HepG2 (cell line): ENCODE data around the gene OSBPL8. TPM values are rescaled to one million over a fixed set of nuclear protein-coding genes. Genes with fewer than 3 reads are reported as not detected.
A peak's percentile ranks its signal among the peaks of the same experiment; 100 is the strongest.

Source experiments
- CTCF ChIP-seq: sonication (generic); formaldehyde crosslinking; IDR thresholded peaks from 2 replicates; pipeline ENCODE4 v1.5.0; 2020; ENCODE audit warnings: mild to moderate bottlenecking, missing genetic modification reagents, moderate library complexity
- FOXO1 ChIP-seq: sonication (generic); formaldehyde crosslinking; IDR thresholded peaks from 2 replicates; pipeline ENCODE4 v1.4.0; 2020; ENCODE audit warnings: missing genetic modification reagents
- HNF4A ChIP-seq: sonication (generic); formaldehyde crosslinking; IDR thresholded peaks from 2 replicates; pipeline ENCODE4 v1.4.0; 2020; ENCODE audit warnings: missing genetic modification reagents
- JUND ChIP-seq: sonication (generic); formaldehyde crosslinking; IDR thresholded peaks from 2 replicates; pipeline ENCODE4 v1.8.0; 2022; ENCODE audit warnings: mild to moderate bottlenecking, missing genetic modification reagents
- NR3C1 ChIP-seq: sonication (generic); formaldehyde crosslinking; IDR thresholded peaks from 2 replicates; pipeline ENCODE4 v1.4.0; 2020; ENCODE audit warnings: missing genetic modification reagents
- ZFP62 ChIP-seq: sonication (generic); formaldehyde crosslinking; IDR thresholded peaks from 2 replicates; pipeline ENCODE4 v1.4.0; 2020; ENCODE audit warnings: missing genetic modification reagents
- ZKSCAN1 ChIP-seq: fragments of 150-350 bp; IDR thresholded peaks from 2 replicates; pipeline ENCODE4 v1.6.1; 2014; ENCODE audit warnings: low read length
- ZNF281 ChIP-seq: sonication (generic); formaldehyde crosslinking; IDR thresholded peaks from 2 replicates; pipeline ENCODE4 v1.4.0; 2020; ENCODE audit warnings: missing genetic modification reagents, borderline replicate concordance
- ZNF879 ChIP-seq: sonication (generic); formaldehyde crosslinking; IDR thresholded peaks from 2 replicates; pipeline ENCODE4 v1.8.1; 2023; ENCODE audit warnings: missing genetic modification reagents
- polyA plus RNA-seq, 8 experiments: library from polyadenylated mRNA; depleted of rRNA in 3 of 8; stranded (reverse) in 7 of 8; unstranded in 1 of 8; fragments of >200 nt; fragmentation: Illumina TruSeq in 4 of 8; extraction: Trizol in 4 of 8; gene quantifications; 2 replicates each; pipeline versions ENCODE4 v1.2.1 to v1.2.3, GENCODE V29; 2011 to 2016; ENCODE audit warnings: low read depth in 4 of 8, missing spikeins in 1 of 8, mixed read lengths in 1 of 8; ENCODE audit not compliant: insufficient read depth in 1 of 8
- total RNA-seq, 5 experiments: library from RNA; depleted of rRNA; stranded (reverse); fragments of >200 nt; fragmentation: Illumina TruSeq; extraction: Trizol; gene quantifications; 2 replicates each; pipeline ENCODE4 v1.2.3, GENCODE V29; 2016; ENCODE audit warnings: low read depth in 1 of 5
- TF ChIP-seq, protein P1 (sequence below): sonication (generic); formaldehyde crosslinking; IDR thresholded peaks from 2 replicates; pipeline ENCODE4 v1.9.0; 2021; ENCODE audit warnings: mild to moderate bottlenecking, missing genetic modification reagents
- TF ChIP-seq, protein P2 (sequence below): sonication (generic); formaldehyde crosslinking; IDR thresholded peaks from 2 replicates; pipeline ENCODE4 v1.4.0; 2020; ENCODE audit warnings: missing genetic modification reagents

Gene OSBPL8
- total and polyA plus RNA-seq, 2 of the 13 experiments (the other 11 are each of a cell fraction or from before 2014, with no cell fraction given), result 11.0 to 33.9 TPM

DNA sequence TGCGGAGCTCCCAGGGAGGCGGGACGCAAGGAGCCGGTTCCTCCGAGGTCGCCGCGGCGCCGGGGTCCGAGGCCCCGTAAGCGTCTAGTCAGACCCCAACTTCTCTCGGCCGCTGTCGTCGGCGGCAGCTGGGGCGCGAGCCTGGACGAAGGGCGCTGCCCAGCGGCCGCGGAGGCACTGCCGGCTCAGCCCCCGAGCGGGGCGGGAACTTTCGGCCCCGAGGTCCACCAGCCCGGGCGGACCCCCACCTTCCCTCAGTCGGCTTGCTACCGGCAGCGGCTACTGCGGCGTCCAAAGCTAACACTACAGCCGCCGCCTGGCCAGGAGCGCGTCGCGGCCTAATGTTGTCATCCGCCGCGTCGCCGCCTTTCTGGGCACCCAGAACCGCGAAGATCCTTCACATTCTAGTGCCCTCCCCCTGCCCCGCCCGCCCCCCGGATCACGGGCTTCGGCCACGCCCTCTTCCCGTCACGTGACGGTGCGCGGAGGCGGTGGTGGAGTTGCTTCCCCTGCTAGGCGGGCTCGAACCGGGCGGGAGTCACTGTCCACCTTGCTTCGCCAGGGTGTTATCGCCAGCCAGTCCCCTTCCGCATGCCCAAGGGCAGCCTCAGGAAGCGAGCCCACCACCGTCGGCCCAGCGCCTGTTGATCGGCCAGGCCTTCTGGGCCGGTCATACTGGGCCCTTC, at the start of gene OSBPL8 (continued):
- TF ChIP-seq ZNF281 (CRISPR knock-in tag) (peak; percentile 19; the same call in 1 of the 2 replicates), HNF4A (CRISPR knock-in tag) (peak; percentile 30), ZKSCAN1 (peak; percentile 69; the same call in 1 of the 2 replicates), JUND (CRISPR knock-in tag) (peak; percentile 38; the same call in 1 of the 2 replicates), NR3C1 (CRISPR knock-in tag) (no peak), CTCF (peak; percentile 63), ZNF879 (CRISPR knock-in tag) (no peak), FOXO1 (CRISPR knock-in tag) (peak; percentile 72), ZFP62 (CRISPR knock-in tag) (no peak)
- TF ChIP-seq, protein P1, sequence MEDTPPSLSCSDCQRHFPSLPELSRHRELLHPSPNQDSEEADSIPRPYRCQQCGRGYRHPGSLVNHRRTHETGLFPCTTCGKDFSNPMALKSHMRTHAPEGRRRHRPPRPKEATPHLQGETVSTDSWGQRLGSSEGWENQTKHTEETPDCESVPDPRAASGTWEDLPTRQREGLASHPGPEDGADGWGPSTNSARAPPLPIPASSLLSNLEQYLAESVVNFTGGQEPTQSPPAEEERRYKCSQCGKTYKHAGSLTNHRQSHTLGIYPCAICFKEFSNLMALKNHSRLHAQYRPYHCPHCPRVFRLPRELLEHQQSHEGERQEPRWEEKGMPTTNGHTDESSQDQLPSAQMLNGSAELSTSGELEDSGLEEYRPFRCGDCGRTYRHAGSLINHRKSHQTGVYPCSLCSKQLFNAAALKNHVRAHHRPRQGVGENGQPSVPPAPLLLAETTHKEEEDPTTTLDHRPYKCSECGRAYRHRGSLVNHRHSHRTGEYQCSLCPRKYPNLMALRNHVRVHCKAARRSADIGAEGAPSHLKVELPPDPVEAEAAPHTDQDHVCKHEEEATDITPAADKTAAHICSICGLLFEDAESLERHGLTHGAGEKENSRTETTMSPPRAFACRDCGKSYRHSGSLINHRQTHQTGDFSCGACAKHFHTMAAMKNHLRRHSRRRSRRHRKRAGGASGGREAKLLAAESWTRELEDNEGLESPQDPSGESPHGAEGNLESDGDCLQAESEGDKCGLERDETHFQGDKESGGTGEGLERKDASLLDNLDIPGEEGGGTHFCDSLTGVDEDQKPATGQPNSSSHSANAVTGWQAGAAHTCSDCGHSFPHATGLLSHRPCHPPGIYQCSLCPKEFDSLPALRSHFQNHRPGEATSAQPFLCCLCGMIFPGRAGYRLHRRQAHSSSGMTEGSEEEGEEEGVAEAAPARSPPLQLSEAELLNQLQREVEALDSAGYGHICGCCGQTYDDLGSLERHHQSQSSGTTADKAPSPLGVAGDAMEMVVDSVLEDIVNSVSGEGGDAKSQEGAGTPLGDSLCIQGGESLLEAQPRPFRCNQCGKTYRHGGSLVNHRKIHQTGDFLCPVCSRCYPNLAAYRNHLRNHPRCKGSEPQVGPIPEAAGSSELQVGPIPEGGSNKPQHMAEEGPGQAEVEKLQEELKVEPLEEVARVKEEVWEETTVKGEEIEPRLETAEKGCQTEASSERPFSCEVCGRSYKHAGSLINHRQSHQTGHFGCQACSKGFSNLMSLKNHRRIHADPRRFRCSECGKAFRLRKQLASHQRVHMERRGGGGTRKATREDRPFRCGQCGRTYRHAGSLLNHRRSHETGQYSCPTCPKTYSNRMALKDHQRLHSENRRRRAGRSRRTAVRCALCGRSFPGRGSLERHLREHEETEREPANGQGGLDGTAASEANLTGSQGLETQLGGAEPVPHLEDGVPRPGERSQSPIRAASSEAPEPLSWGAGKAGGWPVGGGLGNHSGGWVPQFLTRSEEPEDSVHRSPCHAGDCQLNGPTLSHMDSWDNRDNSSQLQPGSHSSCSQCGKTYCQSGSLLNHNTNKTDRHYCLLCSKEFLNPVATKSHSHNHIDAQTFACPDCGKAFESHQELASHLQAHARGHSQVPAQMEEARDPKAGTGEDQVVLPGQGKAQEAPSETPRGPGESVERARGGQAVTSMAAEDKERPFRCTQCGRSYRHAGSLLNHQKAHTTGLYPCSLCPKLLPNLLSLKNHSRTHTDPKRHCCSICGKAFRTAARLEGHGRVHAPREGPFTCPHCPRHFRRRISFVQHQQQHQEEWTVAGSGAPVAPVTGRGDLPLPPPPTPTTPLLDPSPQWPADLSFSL (CRISPR knock-in tag), result no peak
- TF ChIP-seq, protein P2, sequence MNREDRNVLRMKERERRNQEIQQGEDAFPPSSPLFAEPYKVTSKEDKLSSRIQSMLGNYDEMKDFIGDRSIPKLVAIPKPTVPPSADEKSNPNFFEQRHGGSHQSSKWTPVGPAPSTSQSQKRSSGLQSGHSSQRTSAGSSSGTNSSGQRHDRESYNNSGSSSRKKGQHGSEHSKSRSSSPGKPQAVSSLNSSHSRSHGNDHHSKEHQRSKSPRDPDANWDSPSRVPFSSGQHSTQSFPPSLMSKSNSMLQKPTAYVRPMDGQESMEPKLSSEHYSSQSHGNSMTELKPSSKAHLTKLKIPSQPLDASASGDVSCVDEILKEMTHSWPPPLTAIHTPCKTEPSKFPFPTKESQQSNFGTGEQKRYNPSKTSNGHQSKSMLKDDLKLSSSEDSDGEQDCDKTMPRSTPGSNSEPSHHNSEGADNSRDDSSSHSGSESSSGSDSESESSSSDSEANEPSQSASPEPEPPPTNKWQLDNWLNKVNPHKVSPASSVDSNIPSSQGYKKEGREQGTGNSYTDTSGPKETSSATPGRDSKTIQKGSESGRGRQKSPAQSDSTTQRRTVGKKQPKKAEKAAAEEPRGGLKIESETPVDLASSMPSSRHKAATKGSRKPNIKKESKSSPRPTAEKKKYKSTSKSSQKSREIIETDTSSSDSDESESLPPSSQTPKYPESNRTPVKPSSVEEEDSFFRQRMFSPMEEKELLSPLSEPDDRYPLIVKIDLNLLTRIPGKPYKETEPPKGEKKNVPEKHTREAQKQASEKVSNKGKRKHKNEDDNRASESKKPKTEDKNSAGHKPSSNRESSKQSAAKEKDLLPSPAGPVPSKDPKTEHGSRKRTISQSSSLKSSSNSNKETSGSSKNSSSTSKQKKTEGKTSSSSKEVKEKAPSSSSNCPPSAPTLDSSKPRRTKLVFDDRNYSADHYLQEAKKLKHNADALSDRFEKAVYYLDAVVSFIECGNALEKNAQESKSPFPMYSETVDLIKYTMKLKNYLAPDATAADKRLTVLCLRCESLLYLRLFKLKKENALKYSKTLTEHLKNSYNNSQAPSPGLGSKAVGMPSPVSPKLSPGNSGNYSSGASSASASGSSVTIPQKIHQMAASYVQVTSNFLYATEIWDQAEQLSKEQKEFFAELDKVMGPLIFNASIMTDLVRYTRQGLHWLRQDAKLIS (CRISPR knock-in tag), result 0 out of 2 replicates have a peak, but pooled peaks have one; percentile 71
